Endothelial cell of umbilical vein (primary cell): Measurements from ENCODE around the gene GOLGA3. TPM values are rescaled to one million over a fixed set of nuclear protein-coding genes. Genes with fewer than 3 reads are reported as not detected.

Source experiments
- BruUV-seq: library from RNA; stranded (reverse); fragments of 400-500 nt; replicated peaks from 2 replicates; lab custom pipeline; 2021; lab: Mats Ljungman, UMichigan
- CTCF ChIA-PET: fragments of 300-600, 350-600 bp; sonication (Branson Sonifier 250); formaldehyde crosslinking; loops from one replicate; lab custom pipeline; 2021; ENCODE audit warnings: antibody characterized with exemption, inconsistent platforms; lab: Charles Lee
- POLR2A ChIA-PET: fragments of 300-600, 350-600 bp; sonication (Branson Sonifier 250); formaldehyde crosslinking; loops from one replicate; lab custom pipeline; 2021; ENCODE audit warnings: antibody characterized with exemption, inconsistent platforms; lab: Charles Lee
- DNase-seq: peaks from one replicate; pipeline ENCODE4 v3.0.0-alpha.2; 2011; ENCODE audit warnings: low read depth, low spot score
- FAIRE-seq: peaks from 2 replicates; lab custom pipeline; 2011; peaks lifted over from hg19 to GRCh38; lab: Jason Lieb, UNC
- H2AFZ ChIP-seq: 2 replicates; pipeline ENCODE4 v1.6.0; 2012; ENCODE audit warnings: low read depth, low read length, control low read depth, inconsistent platforms
- H3K27ac ChIP-seq: 2 replicates; pipeline ENCODE4 v1.5.1; 2011; ENCODE audit warnings: low read depth, mild to moderate bottlenecking, control low read depth, low read length, moderate library complexity; ENCODE audit not compliant: insufficient read depth
- H3K27me3 ChIP-seq, 2 experiments: 2 replicates each; pipeline versions ENCODE4 v1.6.0 to v1.6.1; 2011; ENCODE audit warnings: low read length in 2 of 2, mixed read lengths in 1 of 2; ENCODE audit not compliant: control insufficient read depth in 2 of 2, insufficient read depth in 2 of 2
- H3K36me3 ChIP-seq, 2 experiments: 2 replicates in 1 of 2; 3 replicates in 1 of 2; pipeline ENCODE4 v1.5.1; 2011; ENCODE audit warnings: low read length in 2 of 2, mild to moderate bottlenecking in 1 of 2, moderate library complexity in 1 of 2; ENCODE audit not compliant: control insufficient read depth in 2 of 2, insufficient read depth in 2 of 2; ENCODE audit errors: extremely low read depth in 1 of 2
- H3K4me1 ChIP-seq: 3 replicates; pipeline ENCODE4 v1.5.1; 2011; ENCODE audit warnings: mild to moderate bottlenecking, low read length; ENCODE audit not compliant: control insufficient read depth, insufficient read depth; ENCODE audit errors: extremely low read depth
- H3K4me2 ChIP-seq: 2 replicates; pipeline ENCODE4 v1.6.1; 2011; ENCODE audit warnings: low read length, control low read depth, mixed read lengths; ENCODE audit not compliant: insufficient read depth
- H3K4me3 ChIP-seq, 3 experiments: fragments of 200-600 bp in 1 of 3; sonication (generic), shearing (Covaris generic) in 1 of 3; replicated peaks in 1 of 3; 2 replicates each; pipeline ENCODE4 v1.5.1; 2011 to 2016; ENCODE audit warnings: control low read depth in 3 of 3, low read length in 3 of 3, mild to moderate bottlenecking in 2 of 3, inconsistent platforms in 1 of 3, low read depth in 1 of 3, moderate library complexity in 1 of 3; ENCODE audit not compliant: insufficient read depth in 1 of 3
- H3K79me2 ChIP-seq: 2 replicates; pipeline ENCODE4 v1.6.0; 2012; ENCODE audit warnings: low read length, inconsistent platforms; ENCODE audit not compliant: control insufficient read depth, insufficient read depth
- H3K9ac ChIP-seq: replicated peaks from 2 replicates; pipeline ENCODE3; 2011; ENCODE audit warnings: low read length, control low read depth; ENCODE audit not compliant: insufficient read depth; ENCODE audit errors: extremely low read depth
- H3K9me1 ChIP-seq: replicated peaks from 3 replicates; pipeline ENCODE4 v1.6.0; 2011; ENCODE audit warnings: mild to moderate bottlenecking, low read length; ENCODE audit not compliant: control insufficient read depth, insufficient read depth; ENCODE audit errors: extremely low read depth
- H3K9me3 ChIP-seq: replicated peaks from 2 replicates; pipeline ENCODE4 v1.5.1; 2012; ENCODE audit warnings: low read length, inconsistent platforms; ENCODE audit not compliant: control insufficient read depth, insufficient read depth
- H4K20me1 ChIP-seq: replicated peaks from 2 replicates; pipeline ENCODE3; 2011; ENCODE audit warnings: mild to moderate bottlenecking, low read length; ENCODE audit not compliant: control insufficient read depth, insufficient read depth; ENCODE audit errors: extremely low read depth
- EZH2 ChIP-seq: IDR thresholded peaks from 2 replicates; pipeline ENCODE4 v1.6.1; 2012; ENCODE audit warnings: borderline replicate concordance, low read depth, mild to moderate bottlenecking, moderate library complexity, low read length, inconsistent platforms; ENCODE audit not compliant: severe bottlenecking
- FOS ChIP-seq: IDR thresholded peaks from 2 replicates; pipeline ENCODE4 v1.6.1; 2011; ENCODE audit warnings: mild to moderate bottlenecking, low read length, moderate library complexity, borderline replicate concordance; ENCODE audit not compliant: insufficient read depth
- GATA2 ChIP-seq: IDR thresholded peaks from 2 replicates; pipeline ENCODE4 v1.7.0; 2011; ENCODE audit warnings: low read depth, mild to moderate bottlenecking, moderate library complexity, mixed read lengths, low read length; ENCODE audit not compliant: insufficient read length, insufficient read depth
- JUN ChIP-seq: IDR thresholded peaks from 2 replicates; pipeline ENCODE4 v1.6.1; 2011; ENCODE audit warnings: borderline replicate concordance, low read depth; ENCODE audit not compliant: insufficient read length, insufficient read depth
- MAX ChIP-seq: IDR thresholded peaks from 2 replicates; pipeline ENCODE4 v1.6.1; 2011; ENCODE audit not compliant: insufficient read depth, insufficient read length
- MYC ChIP-seq: IDR thresholded peaks from one replicate; pipeline ENCODE4 v1.6.1; 2011; ENCODE audit warnings: mild to moderate bottlenecking, low read depth, low read length
- POLR2A ChIP-seq: IDR thresholded peaks from 2 replicates; pipeline ENCODE4 v1.6.1; 2012; ENCODE audit warnings: low read depth, mild to moderate bottlenecking, control low read depth, low read length
- POLR2AphosphoS5 ChIP-seq: IDR thresholded peaks from 2 replicates; pipeline ENCODE4 v1.6.1; 2012; ENCODE audit warnings: low read depth, mild to moderate bottlenecking, control low read depth, low read length, moderate library complexity; ENCODE audit not compliant: insufficient read depth
- dilution Hi-C: fragments of 300-500 bp; cut with MboI; formaldehyde crosslinking; loops from one replicate; pipeline ENCODE4 v1.15.0; 2019; ENCODE audit warnings: low sequenced_read_pairs; ENCODE audit not compliant: extremely low pct_ligation_motif_present
- intact Hi-C: fragments of 100-400 bp; cut with micrococcal nuclease; formaldehyde crosslinking; loops from one replicate; pipeline ENCODE4 v1.10.0; 2022
- polyA plus RNA-seq, 4 experiments: library from polyadenylated mRNA; depleted of rRNA in 3 of 4; stranded (reverse) in 3 of 4; unstranded in 1 of 4; fragments of >200 nt; gene quantifications; 2 replicates each; pipeline versions ENCODE4 v1.2.1 to v1.2.3, GENCODE V29; 2011 to 2012; ENCODE audit warnings: missing spikeins in 1 of 4
- total RNA-seq: library from RNA; stranded (reverse); gene quantifications from 2 replicates; pipeline ENCODE4 v1.2.3, GENCODE V29; 2021
- TF ChIP-seq, protein P1 (sequence below), 2 donors: IDR thresholded peaks; 1 replicate in 1 of 2; 2 replicates in 1 of 2; pipeline ENCODE4 v1.5.1; 2011; ENCODE audit warnings: low read length in 2 of 2, mild to moderate bottlenecking in 2 of 2, moderate library complexity in 2 of 2, control low read depth in 1 of 2, inconsistent platforms in 1 of 2, low read depth in 1 of 2; ENCODE audit not compliant: insufficient read depth in 1 of 2; ENCODE audit errors: extremely low read depth in 1 of 2

GOLGA3 gene
- total and polyA plus RNA-seq, 2 donors (not counting 3 experiments of a cell fraction or from before 2014, with no cell fraction given) = 18.4 to 86.0 TPM

DNA sequence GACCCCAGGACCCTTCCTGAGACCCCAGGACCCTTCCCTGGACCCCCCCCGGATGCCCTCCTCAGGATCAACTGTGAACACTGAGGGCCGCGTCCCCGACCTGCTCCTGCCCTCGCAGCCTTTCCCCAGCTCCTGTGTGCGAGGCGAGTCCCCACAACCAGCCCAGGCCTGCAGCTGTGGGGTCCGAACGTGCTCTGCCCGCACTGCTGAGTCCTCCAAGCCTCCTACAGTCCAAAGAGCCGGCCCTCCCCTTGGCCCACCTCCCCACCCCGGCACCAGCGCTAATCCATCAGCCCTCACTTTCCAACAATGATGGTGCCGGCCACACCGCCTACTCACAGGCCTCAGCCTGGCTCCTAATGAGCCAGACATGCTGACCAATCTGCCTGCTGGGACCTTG is 40.8 kb downstream of the GOLGA3 start:
- H3K9me3 ChIP-seq = no peaks in the 10 kb centered on the region
- no peak overlapping the region for H2AFZ ChIP-seq
- H3K9ac ChIP-seq = no peak overlapping the region
- H3K79me2 ChIP-seq = peaks cover 4% of the 10 kb centered on the region
- H3K9me1 ChIP-seq = no peaks in the 10 kb centered on the region
- H3K36me3 ChIP-seq = peaks cover 8 to 59% of the 10 kb centered on the region in 2 experiments
- ChIA-PET POLR2A (no interaction called here), CTCF (no interaction called here)
- no peak overlapping the region for H3K27ac ChIP-seq
- H3K4me2 ChIP-seq = no peak overlapping the region
- no peaks in the 10 kb centered on the region for H3K27me3 ChIP-seq
- dilution Hi-C loops (no loop called here), intact Hi-C loops (no loop called here)
- no peaks in the 10 kb centered on the region for H3K4me1 ChIP-seq
- no peaks in the 10 kb centered on the region for H4K20me1 ChIP-seq
- no TSS peak for BruUV-seq
- DNase-seq (no peak), FAIRE-seq (no peak)
- H3K4me3 ChIP-seq = no peak overlapping the region
- TF ChIP-seq MYC (no peak), FOS (no peak), MAX (no peak), GATA2 (no peak), POLR2A (no peak)

DNA sequence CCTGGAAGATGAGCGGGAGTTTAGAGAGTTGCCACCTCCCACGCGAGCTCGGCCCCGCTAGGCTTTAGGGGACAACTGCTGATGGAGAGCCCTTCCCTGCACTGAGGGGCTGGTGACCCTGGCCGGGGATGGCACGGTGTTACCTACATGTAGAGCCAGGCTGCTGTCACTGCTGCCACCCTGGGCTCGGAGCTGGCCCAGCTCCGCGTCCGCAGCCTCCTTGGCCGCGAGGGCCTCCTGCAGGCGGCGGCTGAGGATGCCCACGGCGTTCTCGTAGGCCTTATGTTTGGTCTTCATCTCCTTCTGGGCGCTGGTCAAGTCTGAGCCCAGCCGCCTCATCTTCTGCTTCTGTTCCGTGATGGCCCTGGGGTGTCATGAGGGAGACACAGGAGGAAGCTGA is 42.5 kb downstream of the GOLGA3 start:
- intact Hi-C loops = no loop called here
- Histone ChIP-seq H3K4me3 (no peak overlapping the region), H3K36me3 (peaks cover 11 to 63% of the 10 kb centered on the region in 2 experiments), H3K27ac (no peak overlapping the region), H3K9ac (no peak overlapping the region), H3K79me2 (peaks cover 4% of the 10 kb centered on the region), H3K4me1 (no peaks in the 10 kb centered on the region), H3K9me3 (no peaks in the 10 kb centered on the region), H3K4me2 (no peak overlapping the region), H4K20me1 (no peaks in the 10 kb centered on the region), H3K27me3 (no peaks in the 10 kb centered on the region), H2AFZ (no peak overlapping the region), H3K9me1 (no peaks in the 10 kb centered on the region)
- CTCF ChIA-PET = no interaction called here
- no peak for DNase-seq
- TF ChIP-seq GATA2 (no peak), JUN (no peak), MYC (no peak), EZH2 (no peak), FOS (no peak), MAX (no peak), POLR2A (no peak), POLR2AphosphoS5 (no peak)
- TF ChIP-seq, protein P1, sequence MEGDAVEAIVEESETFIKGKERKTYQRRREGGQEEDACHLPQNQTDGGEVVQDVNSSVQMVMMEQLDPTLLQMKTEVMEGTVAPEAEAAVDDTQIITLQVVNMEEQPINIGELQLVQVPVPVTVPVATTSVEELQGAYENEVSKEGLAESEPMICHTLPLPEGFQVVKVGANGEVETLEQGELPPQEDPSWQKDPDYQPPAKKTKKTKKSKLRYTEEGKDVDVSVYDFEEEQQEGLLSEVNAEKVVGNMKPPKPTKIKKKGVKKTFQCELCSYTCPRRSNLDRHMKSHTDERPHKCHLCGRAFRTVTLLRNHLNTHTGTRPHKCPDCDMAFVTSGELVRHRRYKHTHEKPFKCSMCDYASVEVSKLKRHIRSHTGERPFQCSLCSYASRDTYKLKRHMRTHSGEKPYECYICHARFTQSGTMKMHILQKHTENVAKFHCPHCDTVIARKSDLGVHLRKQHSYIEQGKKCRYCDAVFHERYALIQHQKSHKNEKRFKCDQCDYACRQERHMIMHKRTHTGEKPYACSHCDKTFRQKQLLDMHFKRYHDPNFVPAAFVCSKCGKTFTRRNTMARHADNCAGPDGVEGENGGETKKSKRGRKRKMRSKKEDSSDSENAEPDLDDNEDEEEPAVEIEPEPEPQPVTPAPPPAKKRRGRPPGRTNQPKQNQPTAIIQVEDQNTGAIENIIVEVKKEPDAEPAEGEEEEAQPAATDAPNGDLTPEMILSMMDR (IDR thresholded peaks at IDR 0.05; ENCODE audit: extremely low read depth in 1 of 2, insufficient read depth in 1 of 2, low read depth in 1 of 2, low read length in 2 of 2) = no peak
- dilution Hi-C loops = no loop called here
- BruUV-seq = no TSS peak
- POLR2A ChIA-PET = no interaction called here
- no peak for FAIRE-seq
